ENCODE measurements around the gene MAP4K3. TPM values are rescaled to one million over a fixed set of nuclear protein-coding genes. Genes with fewer than 3 reads are reported as not detected.
A peak's percentile ranks its signal among the peaks of the same experiment; 100 is the strongest.

The MAP4K3 gene
- total and polyA plus RNA-seq, 9 of the 15 experiments (the other 6 are each of a cell fraction or from before 2014, with no cell fraction given): 3.1 to 30.0 (median 16.9) TPM

- WGBS (ENCODE audit: insufficient coverage, low coverage, missing lambda C conversion rate): 92% methylated on average over 6 of the region's 6 CpGs
- ChIA-PET POLR2A (interaction anchor here (0.7 kb wide), 1 partner anchor 10 kb away, joined by 3 read pairs; no protein-coding TSS in a partner anchor), CTCF (ENCODE audit: low intra/inter-chr PET ratio) (no interaction called here)
- Histone ChIP-seq H2AFZ (ENCODE audit: low read depth, low read length) (no peak overlapping the region), H4K20me1 (replicated peaks; ENCODE audit: control insufficient read depth, insufficient read depth, low read length) (no peaks in the 10 kb centered on the region), H3K9ac (ENCODE audit: insufficient read depth in 1 of 2, low read depth in 2 of 2, low read length in 2 of 2) (no peak overlapping the region), H3K36me3 (ENCODE audit: control insufficient read depth, insufficient read depth, low read length) (peaks cover 21% of the 10 kb centered on the region), H3K4me1 (replicated peaks in 1 of 2; ENCODE audit: control insufficient read depth in 2 of 2, insufficient read depth in 2 of 2, low read length in 2 of 2) (no peaks in the 10 kb centered on the region), H3K27me3 (ENCODE audit: control insufficient read depth in 2 of 2, insufficient read depth in 2 of 2, low read length in 2 of 2) (no peaks in the 10 kb centered on the region), H3K4me2 (ENCODE audit: insufficient read depth, low read length) (no peak overlapping the region), H3K9me3 (replicated peaks; ENCODE audit: control insufficient read depth, insufficient read depth, low read depth, low read length) (no peaks in the 10 kb centered on the region), H3K4me3 (no peak overlapping the region), H3K27ac (ENCODE audit: extremely low read depth, low read depth, low read length) (no peak overlapping the region), H3K9me1 (ENCODE audit: control insufficient read depth, insufficient read depth, low read length) (no peaks in the 10 kb centered on the region), H3K79me2 (ENCODE audit: control insufficient read depth, insufficient read depth, low read length) (no peaks in the 10 kb centered on the region)
- no TSS peak for BruUV-seq (replicated peaks)
- DNase-seq (ENCODE audit: extremely low read depth in 1 of 4, low spot score in 3 of 4) (no peak), FAIRE-seq (no peak), ATAC-seq (no peak)
- in situ Hi-C loops (cut with MboI) (no loop called here), intact Hi-C loops (cut with micrococcal nuclease) (no loop called here)
- TF ChIP-seq SETDB1 (IDR thresholded peaks at IDR 0.05; ENCODE audit: low read length) (no peak), STAT5A (IDR thresholded peaks at IDR 0.05; ENCODE audit: borderline replicate concordance, low read length) (no peak), NR2C1 (IDR thresholded peaks at IDR 0.05) (no peak), NR2C1 (tag; IDR thresholded peaks at IDR 0.05) (no peak)
These were observed 135.7 kb downstream of the MAP4K3 start for GRCh38 chr2:39301352-39301751.

DNA sequence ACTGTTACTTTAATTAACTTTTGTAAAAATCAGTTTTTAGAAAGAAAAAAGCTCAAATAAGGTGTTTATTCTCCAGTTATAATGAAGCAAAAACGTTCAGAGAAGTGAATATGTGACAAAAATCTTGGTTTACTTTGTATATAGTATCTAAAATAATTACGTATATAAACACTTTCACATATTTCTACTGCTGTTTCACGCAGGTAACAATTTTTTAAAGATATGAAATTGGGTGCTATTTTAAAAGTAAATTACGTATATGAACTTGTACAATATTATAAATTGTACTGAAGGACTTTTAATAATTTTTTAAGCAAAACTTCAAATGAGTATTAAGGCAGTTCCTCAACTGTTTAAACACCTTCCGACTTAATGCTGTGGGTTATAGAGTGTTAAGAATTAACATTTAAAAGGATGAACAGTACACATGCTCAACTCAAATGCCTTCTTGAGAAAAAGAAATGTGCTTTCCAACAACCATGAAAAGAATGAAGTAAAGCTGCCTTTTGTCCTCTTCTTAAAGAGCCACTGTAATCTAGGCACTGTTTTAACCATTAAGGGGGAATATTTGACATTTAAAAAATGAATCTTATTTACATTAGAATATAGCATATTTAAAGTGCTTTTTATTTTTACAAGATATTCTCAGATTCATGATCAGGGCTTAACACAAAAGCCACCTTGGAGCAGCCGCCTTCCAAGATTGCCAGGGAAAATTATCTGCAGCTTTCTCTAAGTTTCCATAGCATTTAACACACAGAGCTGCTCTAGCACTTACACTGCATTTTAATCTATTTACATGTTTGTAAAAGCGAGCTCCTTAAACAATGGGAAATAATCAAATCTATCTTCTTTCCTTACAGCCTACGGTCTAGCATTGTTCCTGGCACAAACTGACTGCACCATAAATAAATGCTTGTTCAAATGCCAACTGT, 136.8 kb downstream of the MAP4K3 start:
- Histone ChIP-seq H3K9ac (ENCODE audit: insufficient read depth in 1 of 2, low read depth in 2 of 2, low read length in 2 of 2) (no peak overlapping the region), H4K20me1 (replicated peaks; ENCODE audit: control insufficient read depth, insufficient read depth, low read length) (no peaks in the 10 kb centered on the region), H3K4me1 (replicated peaks in 1 of 2; ENCODE audit: control insufficient read depth in 2 of 2, insufficient read depth in 2 of 2, low read length in 2 of 2) (no peaks in the 10 kb centered on the region), H3K9me1 (ENCODE audit: control insufficient read depth, insufficient read depth, low read length) (no peaks in the 10 kb centered on the region), H3K27ac (ENCODE audit: extremely low read depth, low read depth, low read length) (no peak overlapping the region), H3K79me2 (ENCODE audit: control insufficient read depth, insufficient read depth, low read length) (no peaks in the 10 kb centered on the region), H3K4me2 (ENCODE audit: insufficient read depth, low read length) (no peak overlapping the region), H2AFZ (ENCODE audit: low read depth, low read length) (no peak overlapping the region), H3K9me3 (replicated peaks; ENCODE audit: control insufficient read depth, insufficient read depth, low read depth, low read length) (no peaks in the 10 kb centered on the region), H3K4me3 (no peak overlapping the region), H3K27me3 (ENCODE audit: control insufficient read depth in 2 of 2, insufficient read depth in 2 of 2, low read length in 2 of 2) (no peaks in the 10 kb centered on the region), H3K36me3 (ENCODE audit: control insufficient read depth, insufficient read depth, low read length) (peaks cover 24% of the 10 kb centered on the region)
- ATAC-seq: no peak
- no peak for FAIRE-seq
- 81% methylated on average over 8 of the region's 8 CpGs for WGBS (ENCODE audit: insufficient coverage, low coverage, missing lambda C conversion rate)
- ChIA-PET CTCF (ENCODE audit: low intra/inter-chr PET ratio) (no interaction called here), POLR2A (interaction anchor here (0.7 kb wide), 1 partner anchor 11 kb away, joined by 3 read pairs; no protein-coding TSS in a partner anchor)
- DNase-seq (ENCODE audit: extremely low read depth in 1 of 4, low spot score in 3 of 4): no peak
- intact Hi-C loops (cut with micrococcal nuclease): no loop called here
- in situ Hi-C loops (cut with MboI): no loop called here
- BruUV-seq (replicated peaks): no TSS peak
- TF ChIP-seq, protein P1, sequence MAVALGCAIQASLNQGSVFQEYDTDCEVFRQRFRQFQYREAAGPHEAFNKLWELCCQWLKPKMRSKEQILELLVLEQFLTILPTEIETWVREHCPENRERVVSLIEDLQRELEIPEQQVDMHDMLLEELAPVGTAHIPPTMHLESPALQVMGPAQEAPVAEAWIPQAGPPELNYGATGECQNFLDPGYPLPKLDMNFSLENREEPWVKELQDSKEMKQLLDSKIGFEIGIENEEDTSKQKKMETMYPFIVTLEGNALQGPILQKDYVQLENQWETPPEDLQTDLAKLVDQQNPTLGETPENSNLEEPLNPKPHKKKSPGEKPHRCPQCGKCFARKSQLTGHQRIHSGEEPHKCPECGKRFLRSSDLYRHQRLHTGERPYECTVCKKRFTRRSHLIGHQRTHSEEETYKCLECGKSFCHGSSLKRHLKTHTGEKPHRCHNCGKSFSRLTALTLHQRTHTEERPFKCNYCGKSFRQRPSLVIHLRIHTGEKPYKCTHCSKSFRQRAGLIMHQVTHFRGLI (CRISPR knock-in tag; IDR thresholded peaks at IDR 0.05): 0 out of 2 replicates have a peak, but pooled peaks have one; percentile 17
- TF ChIP-seq, protein P2, sequence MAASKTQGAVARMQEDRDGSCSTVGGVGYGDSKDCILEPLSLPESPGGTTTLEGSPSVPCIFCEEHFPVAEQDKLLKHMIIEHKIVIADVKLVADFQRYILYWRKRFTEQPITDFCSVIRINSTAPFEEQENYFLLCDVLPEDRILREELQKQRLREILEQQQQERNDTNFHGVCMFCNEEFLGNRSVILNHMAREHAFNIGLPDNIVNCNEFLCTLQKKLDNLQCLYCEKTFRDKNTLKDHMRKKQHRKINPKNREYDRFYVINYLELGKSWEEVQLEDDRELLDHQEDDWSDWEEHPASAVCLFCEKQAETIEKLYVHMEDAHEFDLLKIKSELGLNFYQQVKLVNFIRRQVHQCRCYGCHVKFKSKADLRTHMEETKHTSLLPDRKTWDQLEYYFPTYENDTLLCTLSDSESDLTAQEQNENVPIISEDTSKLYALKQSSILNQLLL (CRISPR knock-in tag; IDR thresholded peaks at IDR 0.05; ENCODE audit: borderline replicate concordance): 0 out of 2 replicates have a peak, but pooled peaks have one; percentile 57
- TF ChIP-seq ZNF140 (CRISPR knock-in tag; IDR thresholded peaks at IDR 0.05) (0 out of 2 replicates have a peak, but pooled peaks have one; percentile 47), TRIM28 (IDR thresholded peaks at IDR 0.05) (no peak), CREM (IDR thresholded peaks at IDR 0.05; ENCODE audit: low read depth) (no peak), ZNF778 (CRISPR knock-in tag; IDR thresholded peaks at IDR 0.05) (no peak), ZNF707 (CRISPR knock-in tag; conservative IDR thresholded peaks at IDR 0.05) (peak; percentile 58; the same call in 1 of the 2 replicates), NFIX (CRISPR knock-in tag; IDR thresholded peaks at IDR 0.05; ENCODE audit: low read depth) (peak; percentile 49; the same call in 1 of the 2 replicates)
